Motor neuron (in vitro differentiated cells): Measurements from ENCODE around the gene GUCD1. TPM values are rescaled to one million over a fixed set of nuclear protein-coding genes. Genes with fewer than 3 reads are reported as not detected.
"Not testable (repeated sequence)": the region's sequence is repeated elsewhere in the genome, so short reads cannot be mapped to it uniquely, and the experiment has no call there.

Source experiments
- ATAC-seq, 8 experiments: fragments of 200-7000 bp; cut with Tn5 transposase; replicated peaks in 6 of 8; 2 replicates each; pipeline ENCODE4 v1.8.0; 2021; ENCODE audit warnings: mild to moderate bottlenecking in 8 of 8, moderate library complexity in 8 of 8
- H3K27ac ChIP-seq, 2 donors: fragments of 250-450 bp; sonication (Bioruptor Pico); 2 replicates each; pipeline ENCODE4 v1.9.0; 2021; ENCODE audit warnings: antibody characterized with exemption in 2 of 2, mild to moderate bottlenecking in 2 of 2, moderate library complexity in 1 of 2
- H3K4me1 ChIP-seq, 2 donors: fragments of 250-450 bp; sonication (Bioruptor Pico); replicated peaks in 1 of 2; 2 replicates each; pipeline ENCODE4 v1.6.1; 2021; ENCODE audit warnings: antibody characterized with exemption in 2 of 2, mild to moderate bottlenecking in 2 of 2, moderate library complexity in 1 of 2
- H3K4me3 ChIP-seq, 5 donors: fragments of 250-450 bp; sonication (Bioruptor Pico); 2 replicates each; pipeline ENCODE4 v1.9.0; 2021; ENCODE audit warnings: antibody characterized with exemption in 5 of 5, mild to moderate bottlenecking in 5 of 5, moderate library complexity in 4 of 5
- WGBS, 10 experiments: fragments of 450-650 bp; shearing (Covaris generic); methylation state at CpG; one replicate each; pipeline ENCODE4 v1.0.0; 2022; 5-methylcytosine and 5-hydroxymethylcytosine counted together
- in situ Hi-C, 9 experiments: fragments of 400-800 bp; cut with MboI; loops; one replicate each; pipeline ENCODE4 v1.15.0; 2021; ENCODE audit warnings: low sequenced_read_pairs in 9 of 9, low pct_unique_long_range_greater_than_20kb in 2 of 9; ENCODE audit not compliant: unreplicated experiment in 9 of 9
- total RNA-seq, 8 experiments: library from RNA; unstranded; fragments of 300-600 nt; gene quantifications; 2 replicates each; pipeline versions ENCODE4 v1.2.3 to v1.2.4, GENCODE V29; 2022

The GUCD1 gene
- total RNA-seq, 8 experiments from 2014 or later: 24.1 to 96.2 (median 43.5) TPM

DNA sequence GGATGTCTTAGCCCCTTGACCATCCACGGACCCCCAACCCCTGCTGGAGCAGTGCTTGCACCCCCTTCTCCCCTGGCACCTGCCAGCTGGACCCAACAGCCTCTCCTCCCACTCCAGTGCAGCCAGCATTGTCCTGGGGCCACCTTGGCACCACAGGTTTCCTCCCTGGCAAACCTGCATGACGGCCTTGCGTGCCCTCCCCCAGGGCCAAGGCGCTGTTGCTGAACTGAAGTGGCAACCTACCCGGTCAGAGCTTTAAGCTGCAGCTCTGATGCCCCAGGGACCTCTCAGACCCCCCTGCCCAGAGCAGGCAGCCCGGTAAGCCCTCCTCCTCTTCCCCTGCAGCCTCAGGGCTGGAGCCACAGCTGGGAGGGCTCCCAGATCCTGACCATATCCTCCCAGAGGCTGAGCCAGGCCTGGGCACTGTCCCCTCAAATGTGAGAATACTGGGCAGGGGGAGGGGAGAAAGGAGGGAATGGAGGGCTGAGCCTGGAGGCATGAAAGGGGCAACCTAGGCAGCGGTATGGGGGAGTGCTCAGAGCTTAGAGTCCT, 39.7 kb upstream of the GUCD1 start:
- Histone ChIP-seq H3K4me3 (no peak overlapping the region), H3K4me1 (peaks cover 17 to 21% of the 10 kb centered on the region in 2 donors), H3K27ac (no peak overlapping the region)
- in situ Hi-C loops: no loop called here
- ATAC-seq: no peak
- 40 to 100% (median 93%) methylated on average over 1 to 3 of the region's 7 CpGs; no CpG with 5 or more reads in 7 of the 10 experiments for WGBS, 10 experiments

DNA sequence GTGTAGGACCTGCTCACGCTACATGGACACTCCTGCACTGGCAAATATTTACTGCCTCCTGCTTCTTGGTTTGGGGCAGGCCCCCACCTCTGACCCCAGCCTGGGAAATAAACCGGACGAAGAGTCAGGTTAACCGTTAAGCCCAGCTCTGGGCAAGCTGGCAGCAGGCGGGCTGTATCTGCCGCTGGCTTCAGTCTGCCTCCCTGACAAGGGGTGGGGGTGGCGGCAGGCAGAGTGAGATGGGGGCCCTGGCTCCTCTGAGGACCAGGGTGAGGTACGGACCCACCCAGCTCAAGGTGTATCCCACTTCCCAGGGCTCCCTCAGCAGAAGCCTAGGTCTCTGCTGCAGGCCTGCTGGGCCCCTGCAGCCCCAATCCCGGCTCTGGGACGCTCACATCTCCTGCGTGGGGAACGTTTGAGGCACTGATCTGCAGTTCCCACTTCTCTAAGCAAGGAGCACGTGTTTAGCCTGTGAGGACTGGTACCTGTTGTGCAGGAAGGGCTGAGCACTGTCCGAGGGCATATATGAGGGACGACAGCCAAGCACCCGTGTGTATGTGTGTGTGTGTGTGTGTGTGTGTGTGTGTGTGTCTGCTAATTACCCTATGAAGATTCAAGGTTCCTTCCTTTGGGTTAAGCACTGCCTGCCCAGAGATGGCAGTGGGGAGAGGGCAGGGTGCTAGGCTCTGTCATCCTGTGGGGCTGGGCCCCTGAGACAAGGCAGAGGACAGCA, 39.1 kb upstream of the GUCD1 start:
- no peak overlapping the region for H3K27ac ChIP-seq
- WGBS, 10 experiments: 40 to 100% (median 49%) methylated on average over 1 to 4 of the region's 16 CpGs; no CpG with 5 or more reads in 7 of the 10 experiments
- ATAC-seq: peak in 2 of 8 experiments; percentile 3 to 7
- H3K4me3 ChIP-seq: no peak overlapping the region
- peaks cover 17 to 21% of the 10 kb centered on the region in 2 donors for H3K4me1 ChIP-seq
- in situ Hi-C loops: no loop called here

DNA sequence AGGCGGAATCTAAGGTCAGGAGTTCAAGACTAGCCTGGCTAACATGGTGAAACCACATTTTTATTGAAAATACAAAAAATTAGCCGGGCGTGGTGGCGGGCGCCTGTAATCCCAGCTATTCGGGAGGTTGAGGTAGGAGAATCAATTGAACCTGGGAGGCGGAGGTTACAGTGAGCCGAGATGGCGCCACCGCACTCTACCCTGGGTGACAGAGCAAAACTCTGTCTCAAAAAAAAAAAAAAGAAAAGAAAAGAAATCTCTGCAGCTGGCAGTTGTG, 38.6 kb upstream of the GUCD1 start:
- Histone ChIP-seq H3K4me3 (peak overlapping the region in 4 of 5 donors; percentile 40 to 51 (median 50)), H3K4me1 (peaks cover 17 to 21% of the 10 kb centered on the region in 2 donors), H3K27ac (peak overlapping the region; percentile 26 to 75)
- in situ Hi-C loops, ATAC-seq: not testable (repeated sequence)
- WGBS, 10 experiments: 71 to 96% (median 89%) methylated on average over 1 to 10 of the region's 10 CpGs; no CpG with 5 or more reads in 3 of the 10 experiments

DNA sequence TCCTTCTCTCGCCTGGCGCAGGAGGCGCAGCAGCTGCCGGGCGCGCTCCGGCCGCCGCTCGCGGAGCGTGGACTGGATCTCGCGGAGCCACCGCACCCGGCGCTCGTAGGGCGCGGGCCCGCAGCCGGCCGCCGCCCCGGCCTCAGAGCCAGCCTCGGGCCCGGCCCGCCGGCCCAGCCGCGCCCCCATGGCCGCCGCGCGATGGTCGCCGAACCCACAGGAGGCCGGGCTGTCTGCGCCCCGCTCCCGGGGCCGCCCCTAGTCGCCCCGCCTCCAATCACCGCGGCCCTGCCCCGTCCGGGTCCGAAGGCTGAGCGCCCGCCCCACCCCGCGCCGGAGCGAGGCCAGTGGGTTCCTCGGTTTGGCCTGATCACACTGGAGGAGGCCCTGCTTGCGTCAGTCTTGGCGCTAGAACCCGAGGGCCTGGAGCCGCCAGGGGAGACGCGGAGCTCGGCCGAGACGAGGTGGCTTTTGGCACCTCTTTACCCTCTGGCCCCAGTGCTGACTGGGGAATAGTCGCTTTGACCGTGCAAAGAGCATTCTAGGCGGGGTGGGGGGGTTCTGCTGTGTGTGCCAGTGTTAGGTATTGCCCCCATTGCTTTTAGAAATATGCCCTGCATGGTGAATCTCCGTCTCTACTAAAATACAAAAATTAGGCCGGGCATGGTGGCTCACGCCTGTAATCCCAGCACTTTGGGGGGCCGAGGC, 38.1 kb upstream of the GUCD1 start, which contains the start of gene LRRC75B:
LRRC75B (minus strand) TSS at position 223 of the 708 bp plus-strand sequence; CDS start at position 189, 34 bp downstream.
- H3K27ac ChIP-seq: peak within 1 kb of the TSS; percentile 26 to 75
- peak; percentile 86 to 96 (median 91) for ATAC-seq
- H3K4me1 ChIP-seq: peaks cover 17 to 21% of the 10 kb centered on the region in 2 donors
- 15 to 85% (median 80%) methylated on average over 1 to 7 of the region's 72 CpGs; no CpG with 5 or more reads in 3 of the 10 experiments for WGBS, 10 experiments
- peak within 1 kb of the TSS; percentile 38 to 51 (median 50) for H3K4me3 ChIP-seq
- in situ Hi-C loops: no loop called here

DNA sequence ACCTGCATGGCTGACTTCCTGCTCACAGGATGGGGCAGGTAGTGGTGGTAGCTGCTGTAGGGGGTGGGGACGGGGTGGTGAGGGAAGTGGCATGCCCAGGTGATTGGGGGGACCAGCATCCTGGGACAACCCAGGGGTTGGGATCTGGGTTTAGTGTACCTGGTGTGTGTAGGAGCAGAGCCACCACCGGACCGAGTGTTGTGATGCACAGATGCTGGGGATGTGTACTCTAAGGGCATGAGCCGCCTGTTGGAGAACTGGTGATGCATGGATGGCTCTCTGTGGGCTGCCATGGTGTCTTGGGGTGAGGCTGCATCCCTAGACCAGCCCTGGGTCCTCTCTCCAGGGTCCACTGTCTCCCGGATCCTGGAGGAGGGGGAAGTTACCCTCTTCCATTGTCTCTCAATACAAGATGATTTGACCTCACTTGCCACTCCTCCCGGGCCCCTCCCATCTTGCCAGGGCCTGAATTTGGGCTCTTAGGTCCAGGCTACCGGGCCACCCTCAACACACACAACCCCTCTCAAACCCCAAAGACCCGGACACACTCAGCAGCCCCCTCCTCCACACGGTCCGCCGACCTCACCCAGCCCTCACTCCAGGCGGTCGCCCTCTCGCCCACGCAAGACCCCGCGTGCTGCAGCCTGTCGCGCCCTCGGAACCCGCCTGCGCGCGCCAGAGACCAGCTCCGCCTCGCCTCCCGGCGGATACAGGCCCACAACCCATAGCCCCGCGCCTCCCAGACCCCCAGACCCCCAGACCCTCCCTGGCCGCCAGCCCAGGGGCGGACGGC, 37.3 kb upstream of the GUCD1 start:
- peaks cover 17 to 21% of the 10 kb centered on the region in 2 donors for H3K4me1 ChIP-seq
- 0 to 50% methylated on average over 1 to 2 of the region's 33 CpGs; no CpG with 5 or more reads in 8 of the 10 experiments for WGBS, 10 experiments
- H3K27ac ChIP-seq: peak overlapping the region; percentile 26 to 75
- peak overlapping the region; percentile 38 to 51 (median 50) for H3K4me3 ChIP-seq
- in situ Hi-C loops: no loop called here
- peak in 7 of 8 experiments; percentile 3 to 52 (median 43) for ATAC-seq

GRCh38 chr22:24591286-24591830, 36.4 kb upstream of the GUCD1 start:
- H3K4me3 ChIP-seq: no peak overlapping the region
- 60 to 100% (median 90%) methylated on average over 1 to 2 of the region's 6 CpGs; no CpG with 5 or more reads in 7 of the 10 experiments for WGBS, 10 experiments
- in situ Hi-C loops: no loop called here

DNA sequence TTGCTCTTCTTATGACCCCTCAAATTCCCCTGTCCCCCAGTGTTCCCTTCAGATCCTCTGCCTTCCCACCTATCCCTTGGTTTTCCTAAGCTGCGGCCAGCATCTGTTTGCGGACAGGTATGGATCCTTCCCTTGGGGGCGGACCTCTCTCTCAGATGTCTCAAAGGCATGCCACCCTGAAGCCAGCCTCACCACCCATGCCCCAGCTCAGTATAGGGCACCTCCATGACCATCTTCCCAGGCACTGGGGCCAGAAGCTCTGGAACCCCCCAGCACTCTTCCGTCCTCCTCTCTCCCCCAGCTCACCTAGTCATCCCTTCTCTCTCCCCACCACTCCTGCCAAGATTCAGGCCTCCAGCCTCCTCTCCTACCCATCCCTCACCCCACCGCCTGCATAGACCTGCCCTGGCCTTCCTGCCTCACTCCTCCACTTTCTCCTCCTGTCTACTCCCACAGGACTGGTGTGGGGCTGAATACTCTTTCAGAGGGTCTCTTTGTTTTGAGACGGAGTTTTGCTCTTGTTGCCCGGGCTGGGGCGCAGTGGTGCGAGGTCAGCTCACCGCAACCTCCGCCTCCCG, 35.7 kb upstream of the GUCD1 start:
- Histone ChIP-seq H3K4me3 (no peak overlapping the region), H3K27ac (no peak overlapping the region), H3K4me1 (peaks cover 17 to 21% of the 10 kb centered on the region in 2 donors)
- in situ Hi-C loops: no loop called here
- 83 to 100% (median 100%) methylated on average over 1 to 5 of the region's 12 CpGs; no CpG with 5 or more reads in 7 of the 10 experiments for WGBS, 10 experiments
- ATAC-seq: no peak

More at GRCh38 chr22:24591286-24591830, 36.4 kb upstream of the GUCD1 start:
- Histone ChIP-seq H3K27ac (no peak overlapping the region), H3K4me1 (peaks cover 17 to 21% of the 10 kb centered on the region in 2 donors)
- no peak for ATAC-seq

GRCh38 chr22:24589518-24590030, 34.6 kb upstream of the GUCD1 start:
- Histone ChIP-seq H3K27ac (no peak overlapping the region), H3K4me3 (no peak overlapping the region), H3K4me1 (peaks cover 13 to 19% of the 10 kb centered on the region in 2 donors)
- in situ Hi-C loops: no loop called here
- WGBS, 10 experiments: 100% methylated on average over 2 of the region's 7 CpGs; no CpG with 5 or more reads in 9 of the 10 experiments
- ATAC-seq: no peak

DNA sequence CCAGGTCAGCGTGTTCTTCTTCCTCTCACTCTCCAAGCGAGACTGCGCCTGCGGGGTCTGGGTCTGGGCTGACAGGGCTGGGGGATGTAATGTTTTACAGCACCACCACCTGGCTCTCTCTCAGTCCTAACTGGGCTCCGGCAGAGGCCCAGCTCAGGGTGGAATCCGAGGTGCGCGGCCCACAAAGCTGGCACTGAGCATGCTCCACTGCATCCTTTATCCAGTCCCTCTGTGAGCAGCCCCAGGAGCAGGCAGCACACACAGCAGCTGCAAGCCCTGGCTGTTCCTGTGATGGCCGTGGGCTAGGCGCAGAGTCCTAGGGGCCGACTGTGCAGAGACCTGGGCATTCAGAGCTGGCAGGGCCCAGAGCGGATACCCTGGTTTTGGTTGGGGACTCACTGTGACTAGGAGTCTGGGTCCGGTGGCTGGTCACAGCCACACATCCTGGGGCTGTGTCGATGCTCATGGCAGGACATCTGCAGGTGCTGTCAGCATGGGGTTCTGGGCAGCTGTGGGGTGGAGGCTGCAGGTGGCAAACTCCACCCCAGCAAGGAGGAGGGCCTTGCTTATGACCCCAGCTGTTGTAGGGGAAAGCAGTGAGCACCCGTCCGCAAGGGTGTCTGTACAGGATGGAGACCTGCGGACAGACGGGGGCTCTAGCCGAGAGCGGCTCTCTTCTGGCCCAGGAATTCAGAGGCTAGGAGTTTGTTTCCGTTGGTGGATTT, 34.0 kb upstream of the GUCD1 start:
- Histone ChIP-seq H3K27ac (no peak overlapping the region), H3K4me1 (peaks cover 11 to 13% of the 10 kb centered on the region in 2 donors), H3K4me3 (no peak overlapping the region)
- WGBS, 10 experiments: 78 to 100% (median 90%) methylated on average over 1 to 6 of the region's 21 CpGs; no CpG with 5 or more reads in 3 of the 10 experiments
- peak in 1 of 8 experiments; percentile 18 for ATAC-seq
- in situ Hi-C loops: no loop called here

DNA sequence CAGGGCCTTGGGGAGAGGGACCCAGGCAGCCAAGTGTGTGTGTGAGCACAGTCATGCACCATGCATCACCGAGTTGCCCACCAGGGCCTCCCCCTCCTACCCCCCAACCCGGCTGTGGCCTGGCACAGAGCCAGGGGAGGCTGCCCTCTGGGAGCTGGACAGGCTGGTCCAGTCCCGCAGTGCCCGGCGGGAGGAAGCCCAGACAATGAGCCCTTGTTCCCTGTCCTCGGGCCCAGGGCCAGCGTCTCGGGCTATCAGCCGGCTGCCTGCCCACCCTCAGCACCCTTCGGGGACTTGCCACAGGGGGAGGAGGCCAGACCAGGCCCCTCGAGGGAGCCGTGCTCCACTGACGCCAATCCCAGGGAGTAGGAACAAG, 33.4 kb upstream of the GUCD1 start:
- peak in 3 of 8 experiments; percentile 9 to 53 (median 12) for ATAC-seq
- H3K4me1 ChIP-seq: peaks cover 5 to 7% of the 10 kb centered on the region in 2 donors
- H3K4me3 ChIP-seq: no peak overlapping the region
- in situ Hi-C loops: no loop called here
- WGBS, 10 experiments: no CpG with 5 or more reads among the region's 13 CpGs
- H3K27ac ChIP-seq: no peak overlapping the region

DNA sequence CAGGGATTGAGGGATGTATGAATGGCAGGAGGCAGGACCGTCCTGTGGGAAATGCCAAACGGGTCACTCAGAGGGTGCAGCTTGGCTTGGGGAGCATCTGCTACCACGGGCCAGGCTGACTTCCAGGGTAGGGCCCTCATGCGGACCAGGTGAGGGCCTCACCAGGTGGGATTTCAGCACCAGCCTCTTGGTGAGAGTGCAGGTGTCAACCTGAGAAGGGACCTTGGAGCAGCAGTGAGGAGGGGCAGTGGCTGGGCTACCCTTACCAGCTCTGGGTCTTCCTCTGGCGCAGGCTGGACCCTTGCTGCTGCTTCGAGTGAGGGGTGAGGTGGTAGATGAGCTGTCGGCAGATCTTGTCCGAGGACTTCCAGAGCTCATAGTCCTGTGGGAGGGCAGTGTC, 33.0 kb upstream of the GUCD1 start:
- Histone ChIP-seq H3K4me3 (no peak overlapping the region), H3K4me1 (peaks cover 3 to 6% of the 10 kb centered on the region in 2 donors), H3K27ac (no peak overlapping the region)
- ATAC-seq: no peak
- WGBS, 10 experiments: 60 to 100% (median 100%) methylated on average over 1 to 2 of the region's 8 CpGs; no CpG with 5 or more reads in 5 of the 10 experiments
- in situ Hi-C loops: no loop called here
